ENCODE measurements around the gene GSTP1.

Gene GSTP1

GRCh38 chr11:67583247-67584204, at the start of gene GSTP1:
Gene GSTP1 (plus strand): TSS chr11:67583812. CDS start chr11:67583844, 32 bp downstream.
- H3K27ac ChIP-seq (ENCODE audit: low read depth, low read length) = peak within 1 kb of the TSS; percentile 97
- peak within 1 kb of the TSS; percentile 71 for H3K4me3 ChIP-seq (ENCODE audit: low read length)
- H3K36me3 ChIP-seq (ENCODE audit: control insufficient read depth, insufficient read depth, low read length) = peaks cover 3% of the 10 kb centered on the region
- H3K27me3 ChIP-seq (ENCODE audit: control insufficient read depth, insufficient read depth, low read length) = peaks cover 3% of the 10 kb centered on the region
- peak within 1 kb of the TSS; percentile 90 for H3K9ac ChIP-seq (ENCODE audit: low read length)
- H3K4me1 ChIP-seq (ENCODE audit: control insufficient read depth, insufficient read depth, low read length) = no peaks in the 10 kb centered on the region

GRCh38 chr11:67534070-67534679, 49.4 kb upstream of the GSTP1 start:
- Histone ChIP-seq H3K9ac (ENCODE audit: low read length) (no peak overlapping the region), H3K27me3 (ENCODE audit: control insufficient read depth, insufficient read depth, low read length) (no peaks in the 10 kb centered on the region), H3K4me3 (ENCODE audit: low read length) (no peak overlapping the region), H3K27ac (ENCODE audit: low read depth, low read length) (no peak overlapping the region), H3K36me3 (ENCODE audit: control insufficient read depth, insufficient read depth, low read length) (no peaks in the 10 kb centered on the region), H3K4me1 (ENCODE audit: control insufficient read depth, insufficient read depth, low read length) (no peaks in the 10 kb centered on the region)

- H3K4me3 ChIP-seq (ENCODE audit: low read length) = no peak overlapping the region
- no peak overlapping the region for H3K27ac ChIP-seq (ENCODE audit: low read depth, low read length)
Observed at GRCh38 chr11:67535561-67535960, 48.1 kb upstream of the GSTP1 start.

GRCh38 chr11:67538306-67538705, 45.3 kb upstream of the GSTP1 start:
- no peaks in the 10 kb centered on the region for H3K4me1 ChIP-seq (ENCODE audit: control insufficient read depth, insufficient read depth, low read length)
- H3K36me3 ChIP-seq (ENCODE audit: control insufficient read depth, insufficient read depth, low read length) = no peaks in the 10 kb centered on the region
- no peak overlapping the region for H3K9ac ChIP-seq (ENCODE audit: low read length)
- no peaks in the 10 kb centered on the region for H3K27me3 ChIP-seq (ENCODE audit: control insufficient read depth, insufficient read depth, low read length)
- no peak overlapping the region for H3K27ac ChIP-seq (ENCODE audit: low read depth, low read length)
- H3K4me3 ChIP-seq (ENCODE audit: low read length) = no peak overlapping the region

More at GRCh38 chr11:67535561-67535960, 48.1 kb upstream of the GSTP1 start:
- Histone ChIP-seq H3K27me3 (ENCODE audit: control insufficient read depth, insufficient read depth, low read length) (no peaks in the 10 kb centered on the region), H3K36me3 (ENCODE audit: control insufficient read depth, insufficient read depth, low read length) (no peaks in the 10 kb centered on the region), H3K4me1 (ENCODE audit: control insufficient read depth, insufficient read depth, low read length) (no peaks in the 10 kb centered on the region), H3K9ac (ENCODE audit: low read length) (no peak overlapping the region)

GRCh38 chr11:67538823-67539505, 44.6 kb upstream of the GSTP1 start:
- H3K9ac ChIP-seq (ENCODE audit: low read length) = no peak overlapping the region

GRCh38 chr11:67539550-67539949, 44.1 kb upstream of the GSTP1 start:
- H3K9ac ChIP-seq (ENCODE audit: low read length) = no peak overlapping the region
- no peaks in the 10 kb centered on the region for H3K27me3 ChIP-seq (ENCODE audit: control insufficient read depth, insufficient read depth, low read length)

More at GRCh38 chr11:67538823-67539505, 44.6 kb upstream of the GSTP1 start:
- Histone ChIP-seq H3K27me3 (ENCODE audit: control insufficient read depth, insufficient read depth, low read length) (no peaks in the 10 kb centered on the region), H3K27ac (ENCODE audit: low read depth, low read length) (no peak overlapping the region), H3K36me3 (ENCODE audit: control insufficient read depth, insufficient read depth, low read length) (no peaks in the 10 kb centered on the region), H3K4me1 (ENCODE audit: control insufficient read depth, insufficient read depth, low read length) (no peaks in the 10 kb centered on the region), H3K4me3 (ENCODE audit: low read length) (no peak overlapping the region)

GRCh38 chr11:67541198-67541597, 42.4 kb upstream of the GSTP1 start:
- Histone ChIP-seq H3K4me1 (ENCODE audit: control insufficient read depth, insufficient read depth, low read length) (no peaks in the 10 kb centered on the region), H3K27me3 (ENCODE audit: control insufficient read depth, insufficient read depth, low read length) (no peaks in the 10 kb centered on the region), H3K27ac (ENCODE audit: low read depth, low read length) (no peak overlapping the region), H3K4me3 (ENCODE audit: low read length) (no peak overlapping the region), H3K9ac (ENCODE audit: low read length) (no peak overlapping the region), H3K36me3 (ENCODE audit: control insufficient read depth, insufficient read depth, low read length) (no peaks in the 10 kb centered on the region)

More at GRCh38 chr11:67539550-67539949, 44.1 kb upstream of the GSTP1 start:
- Histone ChIP-seq H3K36me3 (ENCODE audit: control insufficient read depth, insufficient read depth, low read length) (no peaks in the 10 kb centered on the region), H3K4me1 (ENCODE audit: control insufficient read depth, insufficient read depth, low read length) (no peaks in the 10 kb centered on the region), H3K4me3 (ENCODE audit: low read length) (no peak overlapping the region), H3K27ac (ENCODE audit: low read depth, low read length) (no peak overlapping the region)

GRCh38 chr11:67542169-67542568, 41.4 kb upstream of the GSTP1 start:
- Histone ChIP-seq H3K4me3 (ENCODE audit: low read length) (no peak overlapping the region), H3K9ac (ENCODE audit: low read length) (no peak overlapping the region), H3K36me3 (ENCODE audit: control insufficient read depth, insufficient read depth, low read length) (no peaks in the 10 kb centered on the region), H3K27ac (ENCODE audit: low read depth, low read length) (no peak overlapping the region), H3K27me3 (ENCODE audit: control insufficient read depth, insufficient read depth, low read length) (no peaks in the 10 kb centered on the region), H3K4me1 (ENCODE audit: control insufficient read depth, insufficient read depth, low read length) (no peaks in the 10 kb centered on the region)

- H3K27me3 ChIP-seq (ENCODE audit: control insufficient read depth, insufficient read depth, low read length) = no peaks in the 10 kb centered on the region
- H3K4me1 ChIP-seq (ENCODE audit: control insufficient read depth, insufficient read depth, low read length) = no peaks in the 10 kb centered on the region
- H3K27ac ChIP-seq (ENCODE audit: low read depth, low read length) = no peak overlapping the region
- H3K9ac ChIP-seq (ENCODE audit: low read length) = no peak overlapping the region
- H3K4me3 ChIP-seq (ENCODE audit: low read length) = no peak overlapping the region
- no peaks in the 10 kb centered on the region for H3K36me3 ChIP-seq (ENCODE audit: control insufficient read depth, insufficient read depth, low read length)
Observed at GRCh38 chr11:67542971-67543370, 40.6 kb upstream of the GSTP1 start.

GRCh38 chr11:67543585-67543984, 40.0 kb upstream of the GSTP1 start:
- Histone ChIP-seq H3K36me3 (ENCODE audit: control insufficient read depth, insufficient read depth, low read length) (no peaks in the 10 kb centered on the region), H3K4me1 (ENCODE audit: control insufficient read depth, insufficient read depth, low read length) (no peaks in the 10 kb centered on the region), H3K27ac (ENCODE audit: low read depth, low read length) (no peak overlapping the region), H3K9ac (ENCODE audit: low read length) (no peak overlapping the region), H3K27me3 (ENCODE audit: control insufficient read depth, insufficient read depth, low read length) (no peaks in the 10 kb centered on the region), H3K4me3 (ENCODE audit: low read length) (no peak overlapping the region)

GRCh38 chr11:67544616-67545242, 38.9 kb upstream of the GSTP1 start:
- no peaks in the 10 kb centered on the region for H3K27me3 ChIP-seq (ENCODE audit: control insufficient read depth, insufficient read depth, low read length)
- no peaks in the 10 kb centered on the region for H3K36me3 ChIP-seq (ENCODE audit: control insufficient read depth, insufficient read depth, low read length)
- no peak overlapping the region for H3K27ac ChIP-seq (ENCODE audit: low read depth, low read length)
- no peaks in the 10 kb centered on the region for H3K4me1 ChIP-seq (ENCODE audit: control insufficient read depth, insufficient read depth, low read length)
- no peak overlapping the region for H3K9ac ChIP-seq (ENCODE audit: low read length)
- no peak overlapping the region for H3K4me3 ChIP-seq (ENCODE audit: low read length)

- no peaks in the 10 kb centered on the region for H3K4me1 ChIP-seq (ENCODE audit: control insufficient read depth, insufficient read depth, low read length)
- no peak overlapping the region for H3K9ac ChIP-seq (ENCODE audit: low read length)
- no peaks in the 10 kb centered on the region for H3K27me3 ChIP-seq (ENCODE audit: control insufficient read depth, insufficient read depth, low read length)
- no peaks in the 10 kb centered on the region for H3K36me3 ChIP-seq (ENCODE audit: control insufficient read depth, insufficient read depth, low read length)
- H3K27ac ChIP-seq (ENCODE audit: low read depth, low read length) = no peak overlapping the region
- H3K4me3 ChIP-seq (ENCODE audit: low read length) = no peak overlapping the region
Observed at GRCh38 chr11:67545280-67545679, 38.3 kb upstream of the GSTP1 start.

Data from rectal smooth muscle tissue (tissue), 1 donor.